K562 (cell line): ENCODE results near the gene IRF6. TPM values are rescaled to one million over a fixed set of nuclear protein-coding genes. Genes with fewer than 3 reads are reported as not detected.

Source experiments
- ATF3 ChIP-seq, 2 experiments: fragments of 450-650 bp in 1 of 2; sonication (generic) in 1 of 2; formaldehyde crosslinking in 1 of 2; IDR thresholded peaks in 1 of 2; conservative IDR thresholded peaks in 1 of 2; 2 replicates each; pipeline versions ENCODE4 v1.6.1 to v1.8.1; 2016 to 2023; ENCODE audit warnings: mild to moderate bottlenecking in 2 of 2, moderate library complexity in 2 of 2, inconsistent platforms in 1 of 2, missing genetic modification reagents in 1 of 2
- BCL6 ChIP-seq: fragments of 250-450 bp; sonication (Bioruptor Pico); IDR thresholded peaks from 2 replicates; pipeline ENCODE4 v1.4.0; 2020
- BCOR ChIP-seq: fragments of 450-650 bp; IDR thresholded peaks from 2 replicates; pipeline ENCODE4 v1.6.1; 2016
- ETV5 ChIP-seq: sonication (generic); formaldehyde crosslinking; IDR thresholded peaks from 2 replicates; pipeline ENCODE4 v1.4.0; 2020; ENCODE audit warnings: low read depth, mild to moderate bottlenecking, missing genetic modification reagents
- FUS ChIP-seq: fragments of 200-400 bp; formaldehyde crosslinking; optimal IDR thresholded peaks from 2 replicates; pipeline ENCODE3; 2017; ENCODE audit warnings: low read depth, low read length
- GATAD2A ChIP-seq: fragments of 450-650 bp; IDR thresholded peaks from 2 replicates; pipeline ENCODE4 v1.6.1; 2017
- HDAC1 ChIP-seq, 2 experiments: fragments of 450-650 bp; IDR thresholded peaks; 2 replicates each; pipeline ENCODE4 v1.6.1; 2016 to 2017; ENCODE audit warnings: inconsistent platforms in 1 of 2, mild to moderate bottlenecking in 1 of 2, moderate library complexity in 1 of 2
- HDAC2 ChIP-seq: fragments of 450-650 bp; IDR thresholded peaks from 2 replicates; pipeline ENCODE4 v1.6.1; 2016; ENCODE audit warnings: mild to moderate bottlenecking
- HNRNPK ChIP-seq: fragments of 200-400 bp; formaldehyde crosslinking; IDR thresholded peaks from one replicate; pipeline ENCODE4 v1.6.1; 2018; ENCODE audit warnings: mild to moderate bottlenecking, low read depth, low read length; ENCODE audit not compliant: poor library complexity, severe bottlenecking
- HNRNPLL ChIP-seq: fragments of 200-400 bp; formaldehyde crosslinking; IDR thresholded peaks from 2 replicates; pipeline ENCODE4 v1.6.1; 2017; ENCODE audit warnings: low read length, low read depth, mild to moderate bottlenecking; ENCODE audit not compliant: poor library complexity, severe bottlenecking
- KDM2B ChIP-seq: fragments of 250-450 bp; sonication (Bioruptor Pico); IDR thresholded peaks from 2 replicates; pipeline ENCODE4 v1.8.0; 2021; ENCODE audit warnings: mild to moderate bottlenecking, moderate library complexity
- KDM4B ChIP-seq, 2 experiments: fragments of 450-650 bp in 1 of 2; sonication (generic) in 1 of 2; IDR thresholded peaks; 2 replicates each; pipeline ENCODE4 v1.6.1; 2016 to 2017; ENCODE audit warnings: borderline replicate concordance in 2 of 2, antibody characterized with exemption in 1 of 2, low read depth in 1 of 2, mild to moderate bottlenecking in 1 of 2
- L3MBTL2 ChIP-seq: fragments of 450-650 bp; IDR thresholded peaks from 2 replicates; pipeline ENCODE4 v1.6.1; 2016; ENCODE audit warnings: mild to moderate bottlenecking, moderate library complexity
- MCM2 ChIP-seq: fragments of 450-650 bp; IDR thresholded peaks from 2 replicates; pipeline ENCODE4 v1.6.1; 2017; ENCODE audit warnings: low read depth, mild to moderate bottlenecking
- PCBP1 ChIP-seq: fragments of 200-400 bp; formaldehyde crosslinking; IDR thresholded peaks from 2 replicates; pipeline ENCODE4 v1.6.1; 2018; ENCODE audit warnings: mild to moderate bottlenecking, low read depth, low read length; ENCODE audit not compliant: poor library complexity, severe bottlenecking
- PHB2 ChIP-seq: fragments of 450-650 bp; IDR thresholded peaks from 2 replicates; pipeline ENCODE4 v1.6.1; 2017; ENCODE audit warnings: low read depth
- SAFB2 ChIP-seq: fragments of 200-400 bp; formaldehyde crosslinking; IDR thresholded peaks from 2 replicates; pipeline ENCODE4 v1.6.1; 2018; ENCODE audit warnings: borderline replicate concordance, low read length, low read depth, moderate library complexity; ENCODE audit not compliant: severe bottlenecking
- SREBF2 ChIP-seq: sonication (generic); formaldehyde crosslinking; IDR thresholded peaks from 2 replicates; pipeline ENCODE4 v1.4.0; 2020; ENCODE audit warnings: mild to moderate bottlenecking, missing genetic modification reagents
- TFE3 ChIP-seq: fragments of 450-650 bp; formaldehyde crosslinking; IDR thresholded peaks from 2 replicates; pipeline ENCODE4 v1.4.0; 2020; ENCODE audit warnings: mild to moderate bottlenecking, mixed read lengths
- TGIF2 ChIP-seq: sonication (generic); formaldehyde crosslinking; IDR thresholded peaks from 2 replicates; pipeline ENCODE4 v1.8.1; 2022; ENCODE audit warnings: mild to moderate bottlenecking, missing genetic modification reagents, moderate library complexity
- ZC3H8 ChIP-seq: fragments of 450-650 bp; IDR thresholded peaks from 2 replicates; pipeline ENCODE4 v1.6.1; 2017
- ZNF165 ChIP-seq: fragments of 250-450 bp; sonication (Bioruptor Pico); IDR thresholded peaks from 2 replicates; pipeline ENCODE4 v1.4.0; 2020; ENCODE audit warnings: borderline replicate concordance
- ZNF282 ChIP-seq: sonication (generic); formaldehyde crosslinking; IDR thresholded peaks from 2 replicates; pipeline ENCODE4 v1.8.1; 2023; ENCODE audit warnings: missing genetic modification reagents
- ZNF354B ChIP-seq: fragments of 250-450 bp; sonication (Bioruptor Pico); IDR thresholded peaks from 2 replicates; pipeline ENCODE4 v1.4.0; 2020
- ZNF384 ChIP-seq: IDR thresholded peaks from 2 replicates; pipeline ENCODE4 v1.6.1; 2012; ENCODE audit warnings: low read depth, low read length, improper control_type of control experiment
- ZNF639 ChIP-seq, 2 experiments: fragments of 200-800 bp in 1 of 2; sonication (Bioruptor generic) in 1 of 2; sonication (generic) in 1 of 2; formaldehyde crosslinking in 1 of 2; IDR thresholded peaks in 1 of 2; conservative IDR thresholded peaks in 1 of 2; 2 replicates each; pipeline versions ENCODE4 v1.5.0 to v1.6.1; 2016 to 2020; ENCODE audit warnings: missing compliant biosample characterization in 1 of 2, missing genetic modification characterization in 1 of 2, missing genetic modification reagents in 1 of 2
- polyA plus RNA-seq, 8 experiments: library from polyadenylated mRNA; depleted of rRNA in 4 of 8; stranded (reverse) in 5 of 8; unstranded in 3 of 8; fragments of >200 nt; fragmentation: Nextera tagmentation in 2 of 8; fragmentation: Illumina TruSeq in 1 of 8; extraction: Ambion mirVana in 2 of 8; extraction: Trizol in 1 of 8; gene quantifications; 2 replicates each; pipeline versions ENCODE4 v1.2.1 to v1.2.3, GENCODE V29; 2011 to 2014; ENCODE audit warnings: inconsistent platforms in 1 of 8, missing spikeins in 1 of 8
- total RNA-seq, 7 experiments: library from RNA; depleted of rRNA in 6 of 7; stranded (reverse); fragments of >200 nt in 6 of 7; fragmentation: Illumina TruSeq in 2 of 7; extraction: Trizol in 2 of 7; gene quantifications; 2 replicates each; pipeline versions ENCODE4 v1.2.1 to v1.2.3, GENCODE V29; 2011 to 2021; ENCODE audit warnings: low replicate concordance in 1 of 7

The IRF6 gene
- total and polyA plus RNA-seq, 9 of the 15 experiments (the other 6 are each of a cell fraction or from before 2014, with no cell fraction given), result 0.03 to 0.65 (median 0.17) TPM

GRCh38 chr1:209827384-209828262 is 21.7 kb upstream of the IRF6 start, which contains the start of gene UTP25 (continued):
- peak; percentile 81 for TF ChIP-seq HNRNPLL
- peak; percentile 89 for TF ChIP-seq GATAD2A
- peak; percentile 34; the same call in 1 of the 2 replicates for TF ChIP-seq PHB2
- TF ChIP-seq ZNF639 (CRISPR knock-in tag; conservative IDR thresholded peaks at IDR 0.05 in 1 of 2, IDR thresholded peaks at IDR 0.05 in 1 of 2), result peak in 1 of 2 experiments; percentile 65; a peak in 2 of 4 replicates
- TF ChIP-seq BCL6 (CRISPR knock-in tag), result no peak
- peak; percentile 90 for TF ChIP-seq L3MBTL2
- TF ChIP-seq SREBF2, result no peak
- no peak for TF ChIP-seq ZNF354B
- TF ChIP-seq ZNF165 (CRISPR knock-in tag), result no peak
- TF ChIP-seq ATF3 (IDR thresholded peaks at IDR 0.05), result peak; percentile 53; the same call in 1 of the 2 replicates
- TF ChIP-seq ATF3 (CRISPR knock-in tag; conservative IDR thresholded peaks at IDR 0.05), result peak; percentile 82
- no peak for TF ChIP-seq ZC3H8
- no peak for TF ChIP-seq MCM2
- peak; percentile 46; the same call in 1 of the 2 replicates for TF ChIP-seq ZNF384
- TF ChIP-seq ZNF282 (CRISPR knock-in tag), result no peak
- TF ChIP-seq TGIF2, result peak; percentile 98; the same call in 1 of the 2 replicates
- TF ChIP-seq ETV5 (CRISPR knock-in tag), result peak; percentile 100
- TF ChIP-seq TFE3 (CRISPR knock-in tag), result no peak
- TF ChIP-seq PCBP1, result no peak
- peak; percentile 92 for TF ChIP-seq BCOR
- no peak for TF ChIP-seq FUS
- no peak for TF ChIP-seq SAFB2
- peak; percentile 99 for TF ChIP-seq HDAC2
- TF ChIP-seq KDM2B (CRISPR knock-in tag), result no peak
- peak; percentile 98 to 100 for TF ChIP-seq HDAC1 (IDR thresholded peaks at IDR 0.05)
- TF ChIP-seq KDM4B (IDR thresholded peaks at IDR 0.05; ENCODE audit: borderline replicate concordance in 2 of 2, low read depth in 1 of 2), result no peak
- TF ChIP-seq HNRNPK, result no peak
